Measurements from ENCODE around the gene ACBD3. TPM values are rescaled to one million over a fixed set of nuclear protein-coding genes. Genes with fewer than 3 reads are reported as not detected.

ACBD3 gene
- total and polyA plus RNA-seq, 4 donors = 13.5 to 51.9 (median 30.5) TPM

GRCh38 chr1:226187380-226187779, 839 bp upstream of the ACBD3 start:
- Histone ChIP-seq H3K4me3 (no peak overlapping the region), H3K9ac (ENCODE audit: insufficient read depth in 1 of 2, low read length in 2 of 2) (peak overlapping the region in 1 of 2 donors; percentile 46), H3K27ac (ENCODE audit: low read depth in 1 of 2, low read length in 1 of 2) (no peak overlapping the region), H3K27me3 (ENCODE audit: control insufficient read depth in 3 of 3, insufficient read depth in 3 of 3, low read length in 2 of 3) (no peaks in the 10 kb centered on the region), H3K36me3 (ENCODE audit: control insufficient read depth in 4 of 4, insufficient read depth in 4 of 4, low read length in 4 of 4) (peaks cover 0 to 4% (median 2%) of the 10 kb centered on the region in 4 donors), H3K4me1 (ENCODE audit: control insufficient read depth in 5 of 5, insufficient read depth in 5 of 5, low read length in 5 of 5) (peaks cover 5 to 14% (median 7%) of the 10 kb centered on the region in 5 donors), H3K9me3 (ENCODE audit: control insufficient read depth in 4 of 4, insufficient read depth in 3 of 4, low read length in 3 of 4) (no peaks in the 10 kb centered on the region)
- no peak for TF ChIP-seq CTCF (IDR thresholded peaks at IDR 0.05; ENCODE audit: control extremely low read depth, extremely low read depth)
- ATAC-seq (ENCODE audit: insufficient read depth, low FRiP score) (no peak), DNase-seq (no peak)
- WGBS, 2 donors = 82 to 89% methylated on average over 7 of the region's 7 CpGs

- TF ChIP-seq CTCF (IDR thresholded peaks at IDR 0.05; ENCODE audit: control extremely low read depth, extremely low read depth) = no peak
- DNase-seq (no peak), ATAC-seq (ENCODE audit: insufficient read depth, low FRiP score) (no peak)
- Histone ChIP-seq H3K9me3 (ENCODE audit: control insufficient read depth in 4 of 4, insufficient read depth in 3 of 4, low read length in 3 of 4) (no peaks in the 10 kb centered on the region), H3K4me3 (peak overlapping the region; percentile 92), H3K4me1 (ENCODE audit: control insufficient read depth in 5 of 5, insufficient read depth in 5 of 5, low read length in 5 of 5) (peaks cover 5 to 14% (median 7%) of the 10 kb centered on the region in 5 donors), H3K9ac (ENCODE audit: insufficient read depth in 1 of 2, low read length in 2 of 2) (peak overlapping the region; percentile 46 to 66), H3K36me3 (ENCODE audit: control insufficient read depth in 4 of 4, insufficient read depth in 4 of 4, low read length in 4 of 4) (peaks cover 0 to 4% (median 2%) of the 10 kb centered on the region in 4 donors), H3K27me3 (ENCODE audit: control insufficient read depth in 3 of 3, insufficient read depth in 3 of 3, low read length in 2 of 3) (no peaks in the 10 kb centered on the region), H3K27ac (ENCODE audit: low read depth in 1 of 2, low read length in 1 of 2) (peak overlapping the region; percentile 92 to 97)
- whole genome bisulfite sequencing, 2 donors = 7 to 8% methylated on average over 10 of the region's 10 CpGs
These were observed 430 bp upstream of the ACBD3 start for GRCh38 chr1:226187019-226187322.

GRCh38 chr1:226185141-226186036, 1.2 kb downstream of the ACBD3 start:
- WGBS, 2 donors = 30 to 41% methylated on average over 14 of the region's 14 CpGs
- H3K36me3 ChIP-seq (ENCODE audit: control insufficient read depth in 4 of 4, insufficient read depth in 4 of 4, low read length in 4 of 4) = peaks cover 0 to 4% (median 2%) of the 10 kb centered on the region in 4 donors
- H3K4me3 ChIP-seq = peak overlapping the region; percentile 92
- peak overlapping the region; percentile 72 to 88 for H3K9ac ChIP-seq (ENCODE audit: insufficient read depth in 1 of 2, low read length in 2 of 2)
- peak overlapping the region; percentile 31 to 92 for H3K27ac ChIP-seq (ENCODE audit: low read depth in 1 of 2, low read length in 1 of 2)
- H3K4me1 ChIP-seq (ENCODE audit: control insufficient read depth in 5 of 5, insufficient read depth in 5 of 5, low read length in 5 of 5) = peaks cover 5 to 14% (median 9%) of the 10 kb centered on the region in 5 donors
- TF ChIP-seq CTCF (IDR thresholded peaks at IDR 0.05; ENCODE audit: control extremely low read depth, extremely low read depth) = no peak
- H3K9me3 ChIP-seq (ENCODE audit: control insufficient read depth in 4 of 4, insufficient read depth in 3 of 4, low read length in 3 of 4) = no peaks in the 10 kb centered on the region
- DNase-seq (peak in 2 of 3 donors; percentile 6 to 16), ATAC-seq (ENCODE audit: insufficient read depth, low FRiP score) (no peak)
- H3K27me3 ChIP-seq (ENCODE audit: control insufficient read depth in 3 of 3, insufficient read depth in 3 of 3, low read length in 2 of 3) = no peaks in the 10 kb centered on the region

Measured in lung (tissue), 12 donors.